ENCODE measurements around the gene IL12RB1. TPM values are rescaled to one million over a fixed set of nuclear protein-coding genes. Genes with fewer than 3 reads are reported as not detected.
"Not testable (repeated sequence)": the region's sequence is repeated elsewhere in the genome, so short reads cannot be mapped to it uniquely, and the experiment has no call there.

The IL12RB1 gene
- total RNA-seq, 2 donors from 2014 or later = 1.0 TPM; not detected in 1

DNA sequence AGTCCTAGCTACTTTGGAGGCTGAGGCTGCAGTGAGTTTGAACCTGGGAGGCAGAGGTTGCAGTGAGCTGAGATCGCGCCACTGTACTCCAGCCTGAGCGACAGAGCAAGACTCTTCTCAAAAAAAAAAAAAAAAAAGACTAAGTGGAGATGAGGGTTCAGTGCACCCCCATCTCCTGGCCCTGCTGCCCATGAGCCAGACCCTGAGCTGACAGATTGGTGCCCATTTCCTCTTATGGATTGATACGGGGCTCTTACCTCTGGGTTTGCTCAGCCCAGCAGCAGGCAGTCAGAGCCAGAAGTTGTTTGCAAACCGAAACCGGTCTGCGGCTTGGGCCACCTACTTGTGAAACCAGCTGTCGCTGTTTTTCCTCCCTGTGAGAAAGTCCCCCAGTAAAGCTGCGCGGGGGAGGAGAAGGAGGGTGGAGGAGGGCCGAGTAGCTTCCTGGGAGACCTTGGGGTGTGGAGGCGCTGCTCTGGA is 41.9 kb downstream of the IL12RB1 start:
- H3K9me3 ChIP-seq = no peaks in the 10 kb centered on the region
- TF ChIP-seq, protein P1, sequence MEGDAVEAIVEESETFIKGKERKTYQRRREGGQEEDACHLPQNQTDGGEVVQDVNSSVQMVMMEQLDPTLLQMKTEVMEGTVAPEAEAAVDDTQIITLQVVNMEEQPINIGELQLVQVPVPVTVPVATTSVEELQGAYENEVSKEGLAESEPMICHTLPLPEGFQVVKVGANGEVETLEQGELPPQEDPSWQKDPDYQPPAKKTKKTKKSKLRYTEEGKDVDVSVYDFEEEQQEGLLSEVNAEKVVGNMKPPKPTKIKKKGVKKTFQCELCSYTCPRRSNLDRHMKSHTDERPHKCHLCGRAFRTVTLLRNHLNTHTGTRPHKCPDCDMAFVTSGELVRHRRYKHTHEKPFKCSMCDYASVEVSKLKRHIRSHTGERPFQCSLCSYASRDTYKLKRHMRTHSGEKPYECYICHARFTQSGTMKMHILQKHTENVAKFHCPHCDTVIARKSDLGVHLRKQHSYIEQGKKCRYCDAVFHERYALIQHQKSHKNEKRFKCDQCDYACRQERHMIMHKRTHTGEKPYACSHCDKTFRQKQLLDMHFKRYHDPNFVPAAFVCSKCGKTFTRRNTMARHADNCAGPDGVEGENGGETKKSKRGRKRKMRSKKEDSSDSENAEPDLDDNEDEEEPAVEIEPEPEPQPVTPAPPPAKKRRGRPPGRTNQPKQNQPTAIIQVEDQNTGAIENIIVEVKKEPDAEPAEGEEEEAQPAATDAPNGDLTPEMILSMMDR (IDR thresholded peaks at IDR 0.05) = no peak
- peak in 2 of 3 donors; percentile 59 for TF ChIP-seq POLR2A (IDR thresholded peaks at IDR 0.05)
- ATAC-seq (peak; percentile 81), DNase-seq (peak; percentile 69 to 89 (median 83))
- H3K4me3 ChIP-seq = no peak overlapping the region
- H3K27ac ChIP-seq = peak overlapping the region; percentile 69 to 78 (median 76)
- 7 to 39% methylated on average over 5 to 12 of the region's 12 CpGs for WGBS, 2 donors
- H3K27me3 ChIP-seq = no peaks in the 10 kb centered on the region
- H3K36me3 ChIP-seq (replicated peaks in 1 of 2; ENCODE audit: insufficient read depth in 1 of 2, low read depth in 2 of 2) = no peaks in the 10 kb centered on the region
- H3K4me1 ChIP-seq = peaks cover 39% of the 10 kb centered on the region
- intact Hi-C loops (cut with DNase I) = no loop called here

- H3K36me3 ChIP-seq (replicated peaks in 1 of 2; ENCODE audit: insufficient read depth in 1 of 2, low read depth in 2 of 2) = no peaks in the 10 kb centered on the region
- H3K4me1 ChIP-seq = peaks cover 28% of the 10 kb centered on the region
- H3K4me3 ChIP-seq = no peak overlapping the region
- H3K27ac ChIP-seq = no peak overlapping the region
- DNase-seq = no peak
- no peak for ATAC-seq
- intact Hi-C loops (cut with DNase I) = no loop called here
- H3K27me3 ChIP-seq = no peaks in the 10 kb centered on the region
- 79 to 89% methylated on average over 3 of the region's 3 CpGs for WGBS, 2 donors
- no peak for TF ChIP-seq POLR2A (IDR thresholded peaks at IDR 0.05)
- TF ChIP-seq, protein P1 (IDR thresholded peaks at IDR 0.05) = no peak
- no peaks in the 10 kb centered on the region for H3K9me3 ChIP-seq
Observed at GRCh38 chr19:18043676-18044075, 43.1 kb downstream of the IL12RB1 start.

GRCh38 chr19:18041054-18041453 is 45.7 kb downstream of the IL12RB1 start:
- Histone ChIP-seq H3K27me3 (no peaks in the 10 kb centered on the region), H3K4me1 (peaks cover 26% of the 10 kb centered on the region), H3K9me3 (no peaks in the 10 kb centered on the region), H3K4me3 (no peak overlapping the region), H3K27ac (peak overlapping the region in 1 of 4 donors; percentile 44), H3K36me3 (replicated peaks in 1 of 2; ENCODE audit: insufficient read depth in 1 of 2, low read depth in 2 of 2) (no peaks in the 10 kb centered on the region)
- ATAC-seq = no peak
- WGBS, 2 donors = 59 to 85% methylated on average over 2 of the region's 2 CpGs
- no peak for DNase-seq
- intact Hi-C loops (cut with DNase I) = no loop called here
- TF ChIP-seq, protein P1 (IDR thresholded peaks at IDR 0.05) = no peak
- TF ChIP-seq POLR2A (IDR thresholded peaks at IDR 0.05) = no peak

DNA sequence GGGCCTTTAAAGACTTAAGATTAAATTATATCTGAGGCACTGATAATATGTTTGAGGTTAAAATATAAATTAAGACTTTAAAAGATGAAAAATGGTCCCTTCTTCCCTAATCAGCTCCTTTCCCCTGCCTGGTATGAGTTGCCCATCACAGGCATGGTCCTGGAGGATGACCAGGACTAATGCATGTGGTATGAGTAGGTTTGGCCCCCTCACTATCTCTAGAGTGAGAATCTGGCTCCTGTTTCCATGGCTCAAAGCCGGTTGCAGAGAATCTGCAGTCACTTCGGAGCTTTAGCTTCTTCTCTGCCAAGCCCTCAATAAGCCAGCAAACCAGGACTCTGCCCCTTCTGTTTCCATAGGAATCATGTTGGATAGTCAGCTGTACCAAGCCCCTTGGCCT is 54.6 kb downstream of the IL12RB1 start:
- H3K27ac ChIP-seq; intact Hi-C loops (cut with DNase I); ATAC-seq; H3K27me3 ChIP-seq; H3K4me1 ChIP-seq; H3K9me3 ChIP-seq; DNase-seq; H3K36me3 ChIP-seq (replicated peaks in 1 of 2; ENCODE audit: insufficient read depth in 1 of 2, low read depth in 2 of 2); H3K4me3 ChIP-seq: not testable (repeated sequence)
- 67 to 70% methylated on average over 2 of the region's 2 CpGs for WGBS, 2 donors

GRCh38 chr19:18031401-18031800 is 55.3 kb downstream of the IL12RB1 start:
- WGBS, 2 donors = 55 to 58% methylated on average over 3 to 5 of the region's 5 CpGs
- H3K27ac ChIP-seq = peak overlapping the region in 1 of 4 donors; percentile 40

More at GRCh38 chr19:18031401-18031800, 55.3 kb downstream of the IL12RB1 start:
- H3K4me1 ChIP-seq; H3K4me3 ChIP-seq; ATAC-seq; H3K9me3 ChIP-seq; H3K36me3 ChIP-seq (replicated peaks in 1 of 2; ENCODE audit: insufficient read depth in 1 of 2, low read depth in 2 of 2); H3K27me3 ChIP-seq; intact Hi-C loops (cut with DNase I): not testable (repeated sequence)
- DNase-seq = peak in 1 of 4 donors; percentile 29
- peak in 1 of 3 donors; percentile 5 for TF ChIP-seq POLR2A (IDR thresholded peaks at IDR 0.05)
